ENCODE data around the gene COL23A1. TPM values are rescaled to one million over a fixed set of nuclear protein-coding genes. Genes with fewer than 3 reads are reported as not detected.

COL23A1 gene
- total and polyA plus RNA-seq, 2 of the 13 experiments (the other 11 are each of a cell fraction or from before 2014, with no cell fraction given), result not detected

DNA sequence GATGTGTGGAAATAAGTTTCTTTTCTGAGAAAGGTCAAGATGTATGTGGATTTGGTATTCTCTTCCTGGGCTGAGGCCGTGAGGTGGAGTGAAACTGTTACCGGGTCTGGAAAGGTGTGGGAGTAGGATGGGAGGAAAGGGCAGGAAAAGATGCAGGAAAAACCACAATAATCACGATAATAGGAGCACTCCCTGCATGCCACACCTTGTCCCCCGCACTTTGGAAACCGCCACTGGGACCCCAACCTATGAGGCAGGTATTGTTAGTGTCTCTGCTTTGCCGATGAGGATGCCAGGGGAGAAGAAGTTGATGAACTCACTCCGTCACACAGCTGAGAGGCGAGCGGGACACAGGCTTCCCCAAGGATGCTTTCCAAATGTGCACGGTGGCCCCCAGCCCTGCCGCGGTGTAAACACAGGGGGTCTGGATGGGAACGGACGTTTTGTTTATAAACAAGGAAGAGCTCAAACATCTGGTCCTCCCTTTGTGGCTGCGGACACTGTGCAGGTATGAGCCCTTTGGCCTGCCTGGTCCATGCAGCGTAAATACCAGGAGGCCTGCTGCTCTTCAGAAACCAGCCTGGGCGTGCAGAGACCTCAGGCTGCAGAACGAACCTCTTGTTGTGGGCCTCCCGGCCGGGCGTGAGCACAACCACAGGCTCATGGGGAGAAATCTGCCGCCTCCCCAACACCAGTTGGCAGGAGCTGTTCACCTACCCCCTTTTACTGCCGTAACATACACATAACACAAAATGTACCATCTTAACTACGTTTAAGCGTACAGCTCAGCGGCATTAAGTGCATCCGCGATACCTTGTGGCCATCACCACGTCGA lies 126.7 kb downstream of the COL23A1 start:
- Histone ChIP-seq H3K36me3 (replicated peaks in 1 of 2; ENCODE audit: control insufficient read depth in 1 of 2, insufficient read depth in 2 of 2, low read length in 2 of 2) (no peaks in the 10 kb centered on the region), H3K9me3 (ENCODE audit: low read length) (no peaks in the 10 kb centered on the region), H3K9ac (ENCODE audit: insufficient read depth, low read depth, low read length) (no peak overlapping the region), H3K27ac (ENCODE audit: extremely low read length, insufficient read depth, low read length) (no peak overlapping the region), H3K4me3 (replicated peaks in 1 of 3; ENCODE audit: insufficient read depth in 1 of 3, low read depth in 2 of 3, low read length in 3 of 3) (no peak overlapping the region), H3K4me2 (ENCODE audit: low read depth, low read length) (no peak overlapping the region), H3K27me3 (ENCODE audit: control insufficient read depth in 1 of 2, insufficient read depth in 2 of 2, low read length in 2 of 2) (peaks cover 0 to 25% of the 10 kb centered on the region in 2 experiments; a peak in 3 of 5 replicates), H3K79me2 (ENCODE audit: insufficient read depth, low read length) (no peaks in the 10 kb centered on the region), H3K4me1 (ENCODE audit: insufficient read depth, low read length) (no peaks in the 10 kb centered on the region), H2AFZ (ENCODE audit: low read length) (no peak overlapping the region), H4K20me1 (ENCODE audit: insufficient read depth, low read length) (no peaks in the 10 kb centered on the region; the same call in 1 of the 2 replicates)
- TF ChIP-seq KLF13 (CRISPR knock-in tag; IDR thresholded peaks at IDR 0.05) (no peak), ZBTB7A (CRISPR knock-in tag; IDR thresholded peaks at IDR 0.05) (no peak)
- POLR2A ChIA-PET, result no interaction called here
- intact Hi-C loops (cut with micrococcal nuclease; ENCODE audit: unreplicated experiment), result no loop called here
- WGBS (ENCODE audit: low lambda C conversion rate), result 63% methylated on average over 21 of the region's 30 CpGs
- FAIRE-seq, result no peak
- ATAC-seq, result no peak
- no peak for DNase-seq (ENCODE audit: low spot score)
- CTCF ChIA-PET (ENCODE audit: low intra/inter-chr PET ratio, low total read pairs), result no interaction called here
- in situ Hi-C loops (cut with HindIII; ENCODE audit: extremely low pct_ligation_motif_present, low pct_unique_long_range_greater_than_20kb), result no loop called here
- no TSS peak for BruUV-seq (replicated peaks)

DNA sequence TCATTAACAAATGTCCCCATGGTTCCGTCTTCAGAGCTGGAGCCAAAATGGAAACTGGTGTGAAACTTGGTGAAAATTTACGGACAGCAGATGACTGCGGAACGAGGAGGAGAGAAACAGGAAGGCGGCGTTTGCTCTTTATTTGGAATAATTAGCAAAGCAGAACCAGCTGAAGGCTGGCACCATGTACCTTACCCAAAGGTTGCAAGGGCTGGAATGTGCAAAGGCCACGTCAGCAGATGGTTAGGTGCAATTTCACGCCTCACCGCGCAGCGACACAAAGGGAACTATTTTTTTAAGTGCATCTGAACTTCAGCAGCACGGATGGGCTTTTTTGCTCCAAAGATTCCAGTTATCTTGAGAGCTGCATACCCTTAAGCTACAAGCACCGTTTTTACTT lies 127.4 kb downstream of the COL23A1 start:
- WGBS (ENCODE audit: low lambda C conversion rate), result 59% methylated on average over 13 of the region's 13 CpGs
- no peak for FAIRE-seq
- in situ Hi-C loops (cut with HindIII; ENCODE audit: extremely low pct_ligation_motif_present, low pct_unique_long_range_greater_than_20kb) (no loop called here), intact Hi-C loops (cut with micrococcal nuclease; ENCODE audit: unreplicated experiment) (no loop called here)
- H2AFZ ChIP-seq (ENCODE audit: low read length), result no peak overlapping the region
- no peaks in the 10 kb centered on the region for H3K9me3 ChIP-seq (ENCODE audit: low read length)
- TF ChIP-seq RELA (CRISPR knock-in tag; IDR thresholded peaks at IDR 0.05) (no peak), ZNF772 (CRISPR knock-in tag; IDR thresholded peaks at IDR 0.05) (no peak), KDM5A (IDR thresholded peaks at IDR 0.05; ENCODE audit: borderline replicate concordance, low read length) (no peak), WIZ (CRISPR knock-in tag; IDR thresholded peaks at IDR 0.05) (no peak), KDM2A (CRISPR knock-in tag; IDR thresholded peaks at IDR 0.05; ENCODE audit: borderline replicate concordance, low read depth) (no peak), SP5 (CRISPR knock-in tag; IDR thresholded peaks at IDR 0.05; ENCODE audit: borderline replicate concordance, low read depth) (no peak)
- TF ChIP-seq, protein P1, sequence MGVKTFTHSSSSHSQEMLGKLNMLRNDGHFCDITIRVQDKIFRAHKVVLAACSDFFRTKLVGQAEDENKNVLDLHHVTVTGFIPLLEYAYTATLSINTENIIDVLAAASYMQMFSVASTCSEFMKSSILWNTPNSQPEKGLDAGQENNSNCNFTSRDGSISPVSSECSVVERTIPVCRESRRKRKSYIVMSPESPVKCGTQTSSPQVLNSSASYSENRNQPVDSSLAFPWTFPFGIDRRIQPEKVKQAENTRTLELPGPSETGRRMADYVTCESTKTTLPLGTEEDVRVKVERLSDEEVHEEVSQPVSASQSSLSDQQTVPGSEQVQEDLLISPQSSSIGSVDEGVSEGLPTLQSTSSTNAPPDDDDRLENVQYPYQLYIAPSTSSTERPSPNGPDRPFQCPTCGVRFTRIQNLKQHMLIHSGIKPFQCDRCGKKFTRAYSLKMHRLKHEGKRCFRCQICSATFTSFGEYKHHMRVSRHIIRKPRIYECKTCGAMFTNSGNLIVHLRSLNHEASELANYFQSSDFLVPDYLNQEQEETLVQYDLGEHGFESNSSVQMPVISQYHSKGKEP (CRISPR knock-in tag; IDR thresholded peaks at IDR 0.05), result no peak
- no peak overlapping the region for H3K9ac ChIP-seq (ENCODE audit: insufficient read depth, low read depth, low read length)
- H3K79me2 ChIP-seq (ENCODE audit: insufficient read depth, low read length), result no peaks in the 10 kb centered on the region
- DNase-seq (ENCODE audit: low spot score), result no peak
- ChIA-PET CTCF (ENCODE audit: low intra/inter-chr PET ratio, low total read pairs) (no interaction called here), POLR2A (no interaction called here)
- H3K27ac ChIP-seq (ENCODE audit: extremely low read length, insufficient read depth, low read length), result no peak overlapping the region
- H3K27me3 ChIP-seq (ENCODE audit: control insufficient read depth in 1 of 2, insufficient read depth in 2 of 2, low read length in 2 of 2), result peaks cover 0 to 23% of the 10 kb centered on the region in 2 experiments; a peak in 3 of 5 replicates
- H3K4me3 ChIP-seq (replicated peaks in 1 of 3; ENCODE audit: insufficient read depth in 1 of 3, low read depth in 2 of 3, low read length in 3 of 3), result no peak overlapping the region
- no peaks in the 10 kb centered on the region for H3K4me1 ChIP-seq (ENCODE audit: insufficient read depth, low read length)
- no peaks in the 10 kb centered on the region; the same call in 1 of the 2 replicates for H4K20me1 ChIP-seq (ENCODE audit: insufficient read depth, low read length)
- BruUV-seq (replicated peaks), result no TSS peak
- ATAC-seq, result no peak
- H3K36me3 ChIP-seq (replicated peaks in 1 of 2; ENCODE audit: control insufficient read depth in 1 of 2, insufficient read depth in 2 of 2, low read length in 2 of 2), result no peaks in the 10 kb centered on the region
- H3K4me2 ChIP-seq (ENCODE audit: low read depth, low read length), result no peak overlapping the region
